A673 (cell line): ENCODE data around the gene ERC1. TPM values are rescaled to one million over a fixed set of nuclear protein-coding genes. Genes with fewer than 3 reads are reported as not detected.

Experiments
- BruUV-seq: library from RNA; stranded (reverse); fragments of 400-500 nt; replicated peaks from 2 replicates; lab custom pipeline; 2021; lab: Mats Ljungman, UMichigan
- CTCF ChIA-PET: fragments of 300-600 bp; sonication (Branson Sonifier 250); formaldehyde crosslinking; loops from one replicate; lab custom pipeline; 2022; ENCODE audit warnings: antibody characterized with exemption; lab: Charles Lee
- POLR2A ChIA-PET: fragments of 300-600 bp; sonication (Branson Sonifier 250); formaldehyde crosslinking; loops from one replicate; lab custom pipeline; 2022; ENCODE audit warnings: antibody characterized with exemption; ENCODE audit not compliant: low non-redundant PET; lab: Charles Lee
- DNase-seq: peaks from one replicate; pipeline ENCODE4 v3.0.0-alpha.2; 2015; ENCODE audit warnings: low spot score
- H3K27ac ChIP-seq: fragments of 200-600 bp; sonication (generic); 2 replicates; pipeline ENCODE4 v1.5.1; 2016; ENCODE audit warnings: mixed run types, low read depth, mild to moderate bottlenecking, mixed read lengths, antibody characterized with exemption, low read length; ENCODE audit not compliant: poor library complexity, severe bottlenecking
- H3K27me3 ChIP-seq: fragments of 200-600 bp; sonication (generic); replicated peaks from 2 replicates; pipeline ENCODE4 v1.6.1; 2017; ENCODE audit warnings: mixed run types, low read depth, mild to moderate bottlenecking, mixed read lengths, antibody characterized with exemption, low read length; ENCODE audit not compliant: insufficient read depth, poor library complexity
- H3K36me3 ChIP-seq: fragments of 200-600 bp; sonication (generic); 2 replicates; pipeline ENCODE4 v1.6.1; 2016; ENCODE audit warnings: mixed run types, mild to moderate bottlenecking, mixed read lengths, antibody characterized with exemption, low read length; ENCODE audit not compliant: insufficient read depth, poor library complexity, severe bottlenecking
- H3K4me1 ChIP-seq: fragments of 200-600 bp; sonication (generic); 2 replicates; pipeline ENCODE4 v1.6.1; 2017; ENCODE audit warnings: mixed run types, mild to moderate bottlenecking, mixed read lengths, antibody characterized with exemption, low read length; ENCODE audit not compliant: insufficient read depth, poor library complexity, severe bottlenecking
- H3K4me3 ChIP-seq: fragments of 200-600 bp; sonication (generic); 2 replicates; pipeline ENCODE4 v1.5.1; 2016; ENCODE audit warnings: low read depth, mixed run types, mild to moderate bottlenecking, mixed read lengths, low read length; ENCODE audit not compliant: poor library complexity, severe bottlenecking
- H3K9me3 ChIP-seq: fragments of 200-600 bp; sonication (generic); 2 replicates; pipeline ENCODE4 v1.6.1; 2016; ENCODE audit warnings: mixed run types, low read depth, mild to moderate bottlenecking, mixed read lengths, antibody characterized with exemption, low read length; ENCODE audit not compliant: poor library complexity, severe bottlenecking
- CTCF ChIP-seq: fragments of 300-800, 200-600 bp; sonication (generic); conservative IDR thresholded peaks from 2 replicates; pipeline ENCODE4 v1.5.1; 2017; ENCODE audit warnings: low read depth, mild to moderate bottlenecking, antibody characterized with exemption, low read length, moderate library complexity, mixed read lengths
- EZH2 ChIP-seq: fragments of 200-600 bp; sonication (generic); IDR thresholded peaks from 2 replicates; pipeline ENCODE4 v1.6.1; 2017; ENCODE audit warnings: borderline replicate concordance, low read depth, mild to moderate bottlenecking, mixed read lengths, antibody characterized with exemption, low read length; ENCODE audit not compliant: poor library complexity, severe bottlenecking
- intact Hi-C: fragments of 100-400 bp; cut with micrococcal nuclease; formaldehyde crosslinking; loops from one replicate; pipeline ENCODE4 v1.10.0; 2022; ENCODE audit not compliant: unreplicated experiment
- total RNA-seq: library from RNA; stranded (reverse); gene quantifications from 2 replicates; pipeline ENCODE4 v1.2.3, GENCODE V29; 2021

ERC1 gene
- total RNA-seq, 1 experiment from 2014 or later = 60.7 TPM

GRCh38 chr12:1510056-1510812 lies 519.2 kb downstream of the ERC1 start:
- no peak for TF ChIP-seq CTCF
- TF ChIP-seq EZH2 = no peak
- intact Hi-C loops = no loop called here
- no peak overlapping the region for H3K4me3 ChIP-seq
- no peaks in the 10 kb centered on the region for H3K4me1 ChIP-seq
- ChIA-PET POLR2A (no interaction called here), CTCF (no interaction called here)
- H3K36me3 ChIP-seq = no peaks in the 10 kb centered on the region
- no peak overlapping the region for H3K27ac ChIP-seq
- H3K9me3 ChIP-seq = no peaks in the 10 kb centered on the region
- no peak for DNase-seq
- no peaks in the 10 kb centered on the region for H3K27me3 ChIP-seq
- no TSS peak for BruUV-seq

- H3K9me3 ChIP-seq = peaks cover 3% of the 10 kb centered on the region
- H3K36me3 ChIP-seq = no peaks in the 10 kb centered on the region
- no peak overlapping the region for H3K4me3 ChIP-seq
- no peaks in the 10 kb centered on the region for H3K27me3 ChIP-seq
- intact Hi-C loops = loop anchor here (5.0 kb wide), 1 partner anchor 62 kb away; no protein-coding TSS in a partner anchor
- no peak for TF ChIP-seq CTCF
- no TSS peak for BruUV-seq
- ChIA-PET CTCF (no interaction called here), POLR2A (no interaction called here)
- no peaks in the 10 kb centered on the region for H3K4me1 ChIP-seq
- H3K27ac ChIP-seq = no peak overlapping the region
- DNase-seq = no peak
Observed at GRCh38 chr12:1515010-1515409, 524.0 kb downstream of the ERC1 start.

DNA sequence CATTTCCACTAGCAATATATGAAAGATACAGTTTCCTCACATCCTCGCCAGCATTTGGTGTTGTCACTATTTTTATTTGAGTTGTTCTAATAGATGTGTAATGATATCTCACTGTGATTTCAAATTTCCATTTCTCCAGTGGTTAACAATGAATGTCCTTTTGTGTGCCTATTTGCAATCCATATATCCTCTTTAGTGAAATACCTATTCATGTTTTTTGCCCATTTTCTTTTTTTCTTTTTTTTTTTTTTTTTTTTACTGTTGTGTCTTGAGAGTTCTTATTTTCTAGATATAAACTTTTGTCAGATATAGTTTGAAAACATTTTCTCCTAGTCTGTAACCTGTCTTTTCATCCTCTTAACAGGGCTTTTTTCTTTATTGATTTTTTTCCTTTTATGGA lies 524.4 kb downstream of the ERC1 start:
- Histone ChIP-seq H3K36me3 (no peaks in the 10 kb centered on the region), H3K27me3 (no peaks in the 10 kb centered on the region), H3K27ac (no peak overlapping the region), H3K9me3 (peaks cover 3% of the 10 kb centered on the region), H3K4me3 (no peak overlapping the region), H3K4me1 (no peaks in the 10 kb centered on the region)
- no TSS peak for BruUV-seq
- no peak for DNase-seq
- intact Hi-C loops = loop anchor here (5.0 kb wide), 1 partner anchor 62 kb away; no protein-coding TSS in a partner anchor
- POLR2A ChIA-PET = no interaction called here
- TF ChIP-seq CTCF = no peak
- TF ChIP-seq EZH2 = no peak
- CTCF ChIA-PET = no interaction called here
